Measurements from ENCODE around the gene MAP2K3. TPM values are rescaled to one million over a fixed set of nuclear protein-coding genes. Genes with fewer than 3 reads are reported as not detected.

The MAP2K3 gene
- total and polyA plus RNA-seq, 9 donors = 9.1 to 45.5 (median 17.6) TPM

DNA sequence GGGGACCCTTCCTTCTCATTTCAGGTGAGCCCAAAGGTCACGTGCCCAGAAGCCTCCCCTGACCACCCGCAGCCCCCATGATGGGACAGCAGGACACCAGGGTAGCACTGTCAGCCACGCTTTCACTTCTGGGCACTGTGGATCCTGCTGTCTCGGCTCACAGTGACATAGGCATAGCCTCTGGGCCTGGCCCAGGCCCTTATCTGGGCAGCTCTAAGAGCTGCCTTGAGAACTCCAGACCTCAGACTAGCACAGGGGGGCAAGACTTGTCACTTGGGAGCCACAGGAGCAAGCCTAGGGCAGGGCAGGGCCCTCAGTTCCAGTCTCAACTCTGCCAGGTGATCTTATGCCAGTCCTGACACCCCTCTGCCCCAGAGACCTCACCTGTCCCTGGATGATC, 36.0 kb upstream of the MAP2K3 start:
- TF ChIP-seq POLR2A (IDR thresholded peaks at IDR 0.05) = no peak
- TF ChIP-seq, protein P1, sequence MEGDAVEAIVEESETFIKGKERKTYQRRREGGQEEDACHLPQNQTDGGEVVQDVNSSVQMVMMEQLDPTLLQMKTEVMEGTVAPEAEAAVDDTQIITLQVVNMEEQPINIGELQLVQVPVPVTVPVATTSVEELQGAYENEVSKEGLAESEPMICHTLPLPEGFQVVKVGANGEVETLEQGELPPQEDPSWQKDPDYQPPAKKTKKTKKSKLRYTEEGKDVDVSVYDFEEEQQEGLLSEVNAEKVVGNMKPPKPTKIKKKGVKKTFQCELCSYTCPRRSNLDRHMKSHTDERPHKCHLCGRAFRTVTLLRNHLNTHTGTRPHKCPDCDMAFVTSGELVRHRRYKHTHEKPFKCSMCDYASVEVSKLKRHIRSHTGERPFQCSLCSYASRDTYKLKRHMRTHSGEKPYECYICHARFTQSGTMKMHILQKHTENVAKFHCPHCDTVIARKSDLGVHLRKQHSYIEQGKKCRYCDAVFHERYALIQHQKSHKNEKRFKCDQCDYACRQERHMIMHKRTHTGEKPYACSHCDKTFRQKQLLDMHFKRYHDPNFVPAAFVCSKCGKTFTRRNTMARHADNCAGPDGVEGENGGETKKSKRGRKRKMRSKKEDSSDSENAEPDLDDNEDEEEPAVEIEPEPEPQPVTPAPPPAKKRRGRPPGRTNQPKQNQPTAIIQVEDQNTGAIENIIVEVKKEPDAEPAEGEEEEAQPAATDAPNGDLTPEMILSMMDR (IDR thresholded peaks at IDR 0.05) = no peak
- TF ChIP-seq EP300 (IDR thresholded peaks at IDR 0.05) = no peak
- no peaks in the 10 kb centered on the region for H3K9me3 ChIP-seq
- no peak for DNase-seq
- intact Hi-C loops (cut with DNase I) = no loop called here
- H3K27ac ChIP-seq = no peak overlapping the region
- no peaks in the 10 kb centered on the region for H3K27me3 ChIP-seq
- 83 to 94% (median 86%) methylated on average over 3 to 4 of the region's 4 CpGs for WGBS, 3 donors
- no peaks in the 10 kb centered on the region for H3K36me3 ChIP-seq
- H3K4me1 ChIP-seq (ENCODE audit: insufficient read depth) = peaks cover 6% of the 10 kb centered on the region
- no peak overlapping the region for H3K4me3 ChIP-seq

- no peaks in the 10 kb centered on the region for H3K9me3 ChIP-seq
- no peak for DNase-seq
- peaks cover 6% of the 10 kb centered on the region for H3K4me1 ChIP-seq (ENCODE audit: insufficient read depth)
- 70 to 77% (median 75%) methylated on average over 12 of the region's 12 CpGs for WGBS, 3 donors
- no peaks in the 10 kb centered on the region for H3K36me3 ChIP-seq
- TF ChIP-seq POLR2A (IDR thresholded peaks at IDR 0.05) = no peak
- TF ChIP-seq EP300 (IDR thresholded peaks at IDR 0.05) = no peak
- TF ChIP-seq, protein P1 (IDR thresholded peaks at IDR 0.05) = no peak
- intact Hi-C loops (cut with DNase I) = no loop called here
- H3K27ac ChIP-seq = no peak overlapping the region
- no peak overlapping the region for H3K4me3 ChIP-seq
- no peaks in the 10 kb centered on the region for H3K27me3 ChIP-seq
Measured at GRCh38 chr17:21249086-21249795, 35.3 kb upstream of the MAP2K3 start.

GRCh38 chr17:21249920-21250703, 34.4 kb upstream of the MAP2K3 start:
- DNase-seq = no peak
- Histone ChIP-seq H3K36me3 (no peaks in the 10 kb centered on the region), H3K4me1 (ENCODE audit: insufficient read depth) (peaks cover 6% of the 10 kb centered on the region), H3K27ac (no peak overlapping the region), H3K9me3 (no peaks in the 10 kb centered on the region), H3K27me3 (no peaks in the 10 kb centered on the region), H3K4me3 (no peak overlapping the region)
- intact Hi-C loops (cut with DNase I) = loop anchor here in 3 of 4 donors (10.0 kb wide), 2 partner anchors 125 to 205 kb away; partner anchors contain the start of genes DHRS7B (in 2 of the 3) and USP22 (in 1 of the 3)
- no peak for TF ChIP-seq EP300 (IDR thresholded peaks at IDR 0.05)
- TF ChIP-seq POLR2A (IDR thresholded peaks at IDR 0.05) = no peak
- TF ChIP-seq, protein P1 (IDR thresholded peaks at IDR 0.05) = no peak
- 52 to 58% (median 55%) methylated on average over 7 of the region's 7 CpGs for WGBS, 3 donors

- no peak overlapping the region for H3K4me3 ChIP-seq
- H3K27ac ChIP-seq = no peak overlapping the region
- no peaks in the 10 kb centered on the region for H3K9me3 ChIP-seq
- intact Hi-C loops (cut with DNase I) = loop anchor here in 3 of 4 donors (10.0 kb wide), 2 partner anchors 126 to 206 kb away; partner anchors contain the start of genes DHRS7B (in 2 of the 3) and USP22 (in 1 of the 3)
- H3K36me3 ChIP-seq = no peaks in the 10 kb centered on the region
- H3K4me1 ChIP-seq (ENCODE audit: insufficient read depth) = peaks cover 6% of the 10 kb centered on the region
- WGBS, 3 donors = 43 to 56% (median 55%) methylated on average over 4 of the region's 4 CpGs
- TF ChIP-seq, protein P1 (IDR thresholded peaks at IDR 0.05) = no peak
- TF ChIP-seq EP300 (IDR thresholded peaks at IDR 0.05) = no peak
- no peak for TF ChIP-seq POLR2A (IDR thresholded peaks at IDR 0.05)
- DNase-seq = no peak
- H3K27me3 ChIP-seq = no peaks in the 10 kb centered on the region
Measured at GRCh38 chr17:21250854-21251253, 33.7 kb upstream of the MAP2K3 start.

Data from ovary (tissue), 9 donors.